D721Med (cell line): ENCODE data around the gene CNTNAP2.
"Not testable (repeated sequence)": the region's sequence is repeated elsewhere in the genome, so short reads cannot be mapped to it uniquely, and the experiment has no call there.

Experiments
- DNase-seq: peaks from one replicate; pipeline ENCODE4 v3.0.0; 2011; ENCODE audit warnings: low spot score; ENCODE audit not compliant: insufficient read length
- FAIRE-seq: peaks from 2 replicates; lab custom pipeline; 2011; peaks lifted over from hg19 to GRCh38; lab: Jason Lieb, UNC
- CTCF ChIP-seq: IDR thresholded peaks from 2 replicates; pipeline ENCODE4 v1.5.1; 2012; ENCODE audit warnings: mild to moderate bottlenecking, control low read depth; ENCODE audit not compliant: insufficient read depth; ENCODE audit errors: missing control alignments

The CNTNAP2 gene

GRCh38 chr7:148447221-148447849 lies 2330.7 kb downstream of the CNTNAP2 start:
- DNase-seq: no peak
- no peak for TF ChIP-seq CTCF
- FAIRE-seq: no peak

- FAIRE-seq, DNase-seq: not testable (repeated sequence)
Measured at GRCh38 chr7:148451526-148451925, 2334.9 kb downstream of the CNTNAP2 start.

GRCh38 chr7:148456351-148456750 lies 2339.8 kb downstream of the CNTNAP2 start:
- DNase-seq (no peak), FAIRE-seq (no peak)
- no peak for TF ChIP-seq CTCF

- DNase-seq (no peak), FAIRE-seq (no peak)
- no peak for TF ChIP-seq CTCF
Measured at GRCh38 chr7:148457310-148457921, 2340.8 kb downstream of the CNTNAP2 start.

GRCh38 chr7:148458263-148458662 lies 2341.7 kb downstream of the CNTNAP2 start:
- no peak for TF ChIP-seq CTCF
- DNase-seq: no peak
- no peak for FAIRE-seq

GRCh38 chr7:148461392-148462179 lies 2345.0 kb downstream of the CNTNAP2 start:
- peak; percentile 72 for FAIRE-seq
- no peak for TF ChIP-seq CTCF
- DNase-seq: no peak

GRCh38 chr7:148462774-148463173 lies 2346.2 kb downstream of the CNTNAP2 start:
- not testable (repeated sequence) for FAIRE-seq, DNase-seq

- FAIRE-seq (no peak), DNase-seq (no peak)
- no peak for TF ChIP-seq CTCF
Measured at GRCh38 chr7:148463210-148463609, 2346.6 kb downstream of the CNTNAP2 start.
